D721Med (cell line): ENCODE results near the gene TMED8.
"Not testable (repeated sequence)": the region's sequence is repeated elsewhere in the genome, so short reads cannot be mapped to it uniquely, and the experiment has no call there.

Source experiments
- DNase-seq: peaks from one replicate; pipeline ENCODE4 v3.0.0; 2011; ENCODE audit warnings: low spot score; ENCODE audit not compliant: insufficient read length
- FAIRE-seq: peaks from 2 replicates; lab custom pipeline; 2011; peaks lifted over from hg19 to GRCh38; lab: Jason Lieb, UNC
- CTCF ChIP-seq: IDR thresholded peaks from 2 replicates; pipeline ENCODE4 v1.5.1; 2012; ENCODE audit warnings: mild to moderate bottlenecking, control low read depth; ENCODE audit not compliant: insufficient read depth; ENCODE audit errors: missing control alignments

The TMED8 gene

GRCh38 chr14:77376771-77377501, at the start of gene TMED8, which contains the start of gene SAMD15:
Gene TMED8 (minus strand): TSS chr14:77377094. CDS start chr14:77377053, 41 bp downstream.
Gene SAMD15 (plus strand): TSS chr14:77377379. CDS start chr14:77377419, 40 bp downstream.
- peak; percentile 5 for TF ChIP-seq CTCF
- DNase-seq (peak; percentile 70), FAIRE-seq (peak; percentile 44)

GRCh38 chr14:77426396-77426795, 49.5 kb upstream of the TMED8 start:
- no peak for FAIRE-seq
- no peak for TF ChIP-seq CTCF
- no peak for DNase-seq

GRCh38 chr14:77424862-77425261, 48.0 kb upstream of the TMED8 start:
- FAIRE-seq (no peak), DNase-seq (no peak)
- no peak for TF ChIP-seq CTCF

GRCh38 chr14:77423423-77423822, 46.5 kb upstream of the TMED8 start, which contains the start of gene NOXRED1:
Gene NOXRED1 (minus strand): TSS chr14:77423523. CDS start chr14:77422889, 634 bp downstream.
- TF ChIP-seq CTCF = no peak
- FAIRE-seq = no peak

GRCh38 chr14:77421201-77421600, 44.3 kb upstream of the TMED8 start:
- TF ChIP-seq CTCF = no peak
- FAIRE-seq (no peak), DNase-seq (no peak)

More at GRCh38 chr14:77423423-77423822, 46.5 kb upstream of the TMED8 start, which contains the start of gene NOXRED1:
- no peak for DNase-seq

GRCh38 chr14:77416836-77417235, 39.9 kb upstream of the TMED8 start:
- FAIRE-seq = no peak

GRCh38 chr14:77416098-77416497, 39.2 kb upstream of the TMED8 start:
- not testable (repeated sequence) for FAIRE-seq, DNase-seq

More at GRCh38 chr14:77416836-77417235, 39.9 kb upstream of the TMED8 start:
- no peak for DNase-seq
- TF ChIP-seq CTCF = no peak

GRCh38 chr14:77415403-77416030, 38.6 kb upstream of the TMED8 start:
- FAIRE-seq, DNase-seq: not testable (repeated sequence)
